Measurements from ENCODE around the gene SLX4IP.

GRCh38 chr20:10388597-10388996, 46.5 kb upstream of the SLX4IP start:
- TF ChIP-seq CTCF (IDR thresholded peaks at IDR 0.05) (no peak), POLR2A (IDR thresholded peaks at IDR 0.05) (no peak)
